Left kidney (tissue), 2 donors: ENCODE measurements around the gene ZNF454. TPM values are rescaled to one million over a fixed set of nuclear protein-coding genes. Genes with fewer than 3 reads are reported as not detected.

Source experiments
- DNase-seq: peaks from one replicate; pipeline ENCODE4 v3.0.0-alpha.2; 2013
- polyA plus RNA-seq: library from polyadenylated mRNA; unstranded; fragments of 120-200 nt; gene quantifications from one replicate; pipeline ENCODE4 v1.2.1, GENCODE V29; 2013; ENCODE audit not compliant: insufficient read length

The ZNF454 gene
- polyA plus RNA-seq, 1 donor: 9.9 TPM

DNA sequence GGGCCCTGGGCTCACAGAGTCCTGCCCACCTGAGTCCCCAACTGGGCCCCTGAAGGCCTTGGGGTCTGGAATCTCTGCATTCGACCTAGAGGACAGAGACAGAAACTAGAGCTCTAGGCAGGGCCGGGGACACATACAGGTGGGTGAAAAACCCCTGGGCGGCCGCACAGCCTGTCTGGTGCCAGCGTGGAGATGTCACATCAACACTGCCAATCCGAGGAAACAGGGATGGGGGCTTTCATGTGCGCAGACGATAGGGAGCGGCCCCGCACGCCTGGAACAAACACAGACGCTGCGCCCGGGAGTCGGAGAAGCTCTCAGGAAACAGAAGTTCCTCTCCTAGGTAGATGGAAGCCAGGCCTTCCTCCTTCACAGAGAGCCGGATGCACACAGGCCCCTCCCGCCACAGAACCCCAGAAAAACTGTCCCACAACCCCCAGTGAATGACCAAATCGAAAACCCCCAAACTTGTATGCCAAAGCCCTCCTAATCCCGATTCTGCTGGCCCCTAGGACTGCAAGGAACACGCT lies 52.3 kb downstream of the ZNF454 start:
- no peak for DNase-seq

DNA sequence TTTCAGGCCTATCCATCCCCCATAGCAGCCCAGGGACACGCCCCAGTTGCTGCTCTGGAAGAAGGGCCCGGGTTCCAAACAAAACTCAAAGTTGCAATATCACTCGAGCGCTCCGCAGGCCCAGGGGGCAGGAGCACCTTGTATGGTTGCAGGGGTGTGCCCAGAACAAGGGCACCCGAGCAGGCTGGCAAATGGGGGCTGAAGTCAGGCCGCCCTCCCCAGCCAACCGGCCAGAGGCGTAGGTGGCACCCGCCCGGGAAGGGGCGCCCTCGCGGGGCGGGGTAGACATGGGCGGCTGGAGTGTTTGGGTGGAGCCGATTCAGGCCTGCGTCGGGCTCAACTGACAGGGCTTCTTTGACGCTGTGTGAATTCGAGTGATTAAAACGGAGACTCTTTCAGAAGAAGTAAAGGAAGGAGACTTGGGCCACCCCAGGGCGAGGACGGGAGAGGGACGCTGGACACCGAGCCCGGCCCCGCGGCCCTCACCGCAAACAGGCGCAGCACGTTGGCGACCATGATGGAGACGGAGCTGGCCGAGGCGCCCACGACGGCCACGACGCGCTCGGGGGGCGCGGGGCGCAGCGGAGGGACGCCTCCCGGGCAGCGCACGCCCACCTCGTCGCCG lies 53.1 kb downstream of the ZNF454 start:
- no peak for DNase-seq

DNA sequence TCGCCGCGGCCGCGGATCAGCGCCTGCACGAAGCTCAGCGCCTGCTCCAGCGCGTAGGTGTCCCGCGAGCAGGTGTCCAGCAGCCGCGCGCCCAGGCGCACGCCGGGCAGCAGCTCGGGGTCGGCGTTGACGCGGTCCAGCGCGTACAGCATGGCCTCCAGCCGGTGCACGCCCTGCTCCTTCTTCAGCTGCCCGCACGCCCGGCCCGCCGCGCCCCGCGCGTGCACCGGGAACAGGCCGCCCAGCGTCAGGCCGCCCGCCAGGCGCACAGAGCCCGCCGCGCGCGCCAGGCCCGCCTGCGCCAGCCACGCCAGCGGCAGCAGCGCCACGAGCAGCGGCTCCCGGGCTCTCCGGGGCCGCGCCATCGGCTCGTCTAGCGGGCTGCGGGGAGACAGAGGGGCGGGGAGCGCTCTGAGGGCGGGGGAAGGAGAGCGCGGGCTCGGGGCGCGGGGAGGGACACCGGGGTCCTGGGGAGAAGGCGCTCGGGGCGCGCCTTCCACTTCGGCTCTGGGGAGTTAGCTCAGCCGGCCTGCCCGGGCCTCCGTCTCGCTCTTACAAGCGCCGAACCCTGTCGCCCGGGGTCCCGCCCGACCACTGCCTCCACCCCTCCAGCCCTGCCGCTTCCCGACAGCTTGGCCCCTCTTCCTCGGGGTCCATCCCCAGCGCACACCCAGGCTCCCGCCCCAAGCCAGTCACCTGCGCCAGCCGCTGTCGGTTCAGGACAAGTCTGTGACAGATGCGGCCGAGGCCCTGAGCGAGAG lies 53.8 kb downstream of the ZNF454 start, which contains the start of gene GRM6:
GRM6 (minus strand) TSS at position 741 of the 761 bp plus-strand sequence; CDS start at position 365, 376 bp downstream.
- DNase-seq: peak; percentile 7

DNA sequence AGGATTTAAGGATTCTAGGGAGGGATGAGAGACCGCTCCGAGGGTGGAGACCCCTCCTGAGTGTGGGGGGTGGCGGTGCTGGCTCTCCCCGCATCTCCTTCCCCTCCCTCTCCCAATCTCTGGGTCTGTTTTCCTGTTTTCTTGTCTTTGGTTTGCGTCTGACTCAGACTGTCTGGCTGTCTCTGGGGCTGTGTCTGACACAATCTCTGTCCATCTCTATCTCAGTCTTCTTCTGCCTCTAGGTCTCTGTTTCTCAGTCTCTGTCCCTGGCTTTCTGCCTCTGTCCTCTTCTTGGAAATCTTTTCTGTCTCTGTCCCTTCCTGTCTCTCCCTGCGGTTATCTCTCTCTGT lies 54.3 kb downstream of the ZNF454 start:
- DNase-seq: no peak

DNA sequence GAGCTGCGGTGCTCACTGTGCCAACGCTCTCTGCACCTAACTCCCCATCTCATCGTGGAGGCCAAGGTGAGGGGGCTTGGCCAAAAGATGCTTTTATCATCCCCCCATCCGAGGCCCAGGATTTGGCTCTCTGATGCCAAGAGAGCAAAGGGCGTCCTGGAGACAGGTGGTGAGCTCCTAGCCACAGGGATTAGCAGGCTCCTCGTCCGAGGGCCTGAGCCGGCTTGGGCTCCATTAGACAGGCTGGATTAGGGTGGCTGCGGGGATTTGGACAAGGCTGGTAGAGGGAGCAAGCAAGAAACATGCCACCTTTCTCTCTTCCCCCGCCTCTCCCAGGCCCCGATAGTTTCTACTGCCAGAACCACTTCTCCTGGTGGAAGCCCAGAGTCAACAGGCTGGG lies 55.2 kb downstream of the ZNF454 start:
- no peak for DNase-seq

DNA sequence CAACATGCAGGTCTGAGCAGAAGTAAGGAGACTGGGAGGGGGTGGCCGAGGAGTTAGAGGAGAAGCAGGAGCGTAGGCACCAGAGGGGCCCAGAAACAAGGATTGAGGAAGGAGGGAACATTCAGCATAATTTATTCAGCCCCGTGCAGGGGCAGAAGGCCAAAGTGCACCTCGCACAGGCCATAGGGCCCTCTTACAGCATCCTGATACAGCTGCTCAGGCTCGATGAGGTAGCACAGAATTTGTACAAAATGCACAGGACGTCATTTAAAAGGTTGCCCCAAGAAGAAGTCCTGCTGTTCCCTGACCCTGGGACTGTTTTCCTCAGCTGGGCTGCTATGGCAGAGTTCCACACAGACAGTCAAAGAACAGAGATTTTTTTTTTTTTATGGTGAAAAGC lies 56.2 kb downstream of the ZNF454 start:
- DNase-seq: no peak

DNA sequence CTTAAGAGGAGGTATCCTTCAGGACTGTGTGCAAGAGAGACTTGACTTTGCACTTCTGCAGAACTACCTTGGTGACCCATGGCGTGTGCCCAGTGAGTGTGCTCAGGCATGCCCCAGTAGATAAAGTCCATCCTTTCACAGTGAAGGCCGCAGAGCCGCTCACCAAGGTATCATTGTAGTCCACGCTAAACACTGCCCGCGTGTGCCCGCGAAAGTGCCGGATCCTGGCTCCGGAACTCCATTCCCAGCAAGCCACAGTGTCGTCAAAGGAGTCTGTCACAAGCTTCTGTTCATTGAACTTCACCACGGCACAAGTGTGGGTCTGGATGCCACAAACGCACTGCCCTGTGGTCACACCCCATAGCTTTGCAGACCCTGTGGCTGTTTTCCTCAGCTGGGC lies 57.4 kb downstream of the ZNF454 start:
- no peak for DNase-seq

DNA sequence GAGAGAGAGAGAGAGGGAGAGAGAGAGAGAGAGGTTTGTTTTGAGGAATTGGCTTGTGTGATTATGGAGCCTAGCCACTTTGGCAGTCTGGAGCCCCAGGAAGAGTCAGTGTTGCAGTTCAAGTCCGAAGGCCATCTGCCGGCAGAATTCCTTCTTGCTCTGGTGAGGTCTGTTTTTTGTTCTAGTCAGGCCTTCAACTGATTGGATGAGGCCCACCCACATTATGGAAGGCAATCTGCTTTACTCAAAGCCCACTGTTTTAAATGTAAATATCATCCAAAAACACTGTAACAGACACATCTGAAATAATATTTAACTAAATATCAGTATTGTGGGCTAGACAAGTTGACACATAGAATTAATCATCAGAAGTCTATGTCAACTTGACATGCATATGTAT lies 65.6 kb downstream of the ZNF454 start:
- DNase-seq: no peak

DNA sequence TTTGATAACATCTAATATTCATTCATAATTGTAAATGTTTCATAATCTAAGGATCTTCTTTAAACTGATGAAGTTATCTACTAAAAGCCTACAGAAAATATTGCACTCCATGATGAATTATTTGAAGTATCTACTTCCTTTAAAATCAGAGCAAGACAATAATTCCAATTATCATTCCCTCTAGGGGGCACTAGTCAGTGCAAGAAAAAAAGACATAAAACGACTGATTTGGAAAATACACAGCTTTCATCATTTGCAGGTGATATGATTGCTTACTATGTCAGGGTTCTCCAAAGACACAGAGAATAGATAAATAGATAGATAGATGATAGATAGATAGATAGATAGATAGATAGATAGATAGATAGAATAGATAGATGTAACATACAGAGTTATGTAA lies 67.7 kb downstream of the ZNF454 start:
- no peak for DNase-seq

Other genes with a start within 250 kb of the ZNF454 start
- gene ZNF354A, start 210.5 kb upstream of the ZNF454 start, polyA plus RNA-seq: 27.9 TPM
- gene ZNF354B, start 81.2 kb upstream of the ZNF454 start, polyA plus RNA-seq: 34.4 TPM
- 9.9 TPM for gene ZFP2, start 45.3 kb upstream of the ZNF454 start, polyA plus RNA-seq
- 1.9 TPM for gene GRM6, start 54.1 kb downstream of the ZNF454 start, polyA plus RNA-seq
- gene ZNF879, start 82.6 kb downstream of the ZNF454 start, polyA plus RNA-seq: 7.7 TPM
- 18.4 TPM for gene ZNF354C, start 119.2 kb downstream of the ZNF454 start, polyA plus RNA-seq